Esophagus squamous epithelium (tissue), 5 donors: ENCODE results near the gene GID8. TPM values are rescaled to one million over a fixed set of nuclear protein-coding genes. Genes with fewer than 3 reads are reported as not detected.
"Not testable (repeated sequence)": the region's sequence is repeated elsewhere in the genome, so short reads cannot be mapped to it uniquely, and the experiment has no call there.

Experiments
- DNase-seq: peaks from one replicate; lab custom pipeline; 2025; lab: John Stamatoyannopoulos, UW
- H3K27ac ChIP-seq, 4 donors: fragments of 200-600 bp; sonication (generic); one replicate each; pipeline ENCODE4 v1.5.1; 2016 to 2019; ENCODE audit warnings: mild to moderate bottlenecking in 1 of 4
- H3K27me3 ChIP-seq, 4 donors: fragments of 200-600 bp; sonication (generic); 1 replicate in 3 of 4; 2 replicates in 1 of 4; pipeline versions ENCODE4 v1.5.1 to v1.6.0; 2017 to 2021; ENCODE audit warnings: antibody characterized with exemption in 1 of 4
- H3K36me3 ChIP-seq, 3 donors: fragments of 200-600 bp; sonication (generic); one replicate each; pipeline ENCODE4 v1.5.1; 2016 to 2019
- H3K4me1 ChIP-seq, 3 donors: fragments of 200-600 bp; sonication (generic); one replicate each; pipeline ENCODE4 v1.5.1; 2017 to 2019
- H3K4me3 ChIP-seq, 4 donors: fragments of 200-600 bp; sonication (generic); 1 replicate in 3 of 4; 2 replicates in 1 of 4; pipeline ENCODE4 v1.5.1; 2016 to 2019; ENCODE audit warnings: mild to moderate bottlenecking in 2 of 4, moderate library complexity in 1 of 4
- H3K9me3 ChIP-seq, 3 donors: fragments of 200-600 bp; sonication (generic); one replicate each; pipeline ENCODE4 v1.5.1; 2016 to 2019
- CTCF ChIP-seq, 6 experiments: fragments of 450-650 bp in 4 of 6; fragments of 200-600 bp in 2 of 6; sonication (generic) in 2 of 6; IDR thresholded peaks; one replicate each; pipeline ENCODE4 v1.5.1; 2016 to 2019; ENCODE audit warnings: antibody characterized with exemption in 6 of 6, mild to moderate bottlenecking in 4 of 6, moderate library complexity in 4 of 6
- POLR2A ChIP-seq, 4 donors: fragments of 450-650 bp; IDR thresholded peaks; one replicate each; pipeline ENCODE4 v1.6.1; 2017; ENCODE audit warnings: antibody characterized with exemption in 4 of 4, mild to moderate bottlenecking in 4 of 4, moderate library complexity in 3 of 4
- WGBS, 2 donors: methylation state at CpG; one replicate each; pipeline ENCODE4 v1.1.5; 2018; 5-methylcytosine and 5-hydroxymethylcytosine counted together
- intact Hi-C: fragments of 100-400 bp; cut with DNase I; formaldehyde crosslinking; loops from one replicate; pipeline ENCODE4 v1.15.0; 2022
- total RNA-seq, 4 donors: library from RNA; depleted of rRNA; stranded (reverse); fragments of >200 nt; gene quantifications; one replicate each; pipeline ENCODE4 v1.1.0, GENCODE V29; 2016
- donor health status: DM: yes; HTN: yes; CAD: no.

Gene GID8
- total RNA-seq, 4 donors from 2014 or later: 41.0 to 51.2 (median 44.1) TPM

- H3K36me3 ChIP-seq: no peaks in the 10 kb centered on the region
- intact Hi-C loops: no loop called here
- TF ChIP-seq CTCF (IDR thresholded peaks at IDR 0.05) (no peak), POLR2A (IDR thresholded peaks at IDR 0.05) (no peak)
- H3K4me1 ChIP-seq: peaks cover 13 to 25% (median 22%) of the 10 kb centered on the region in 3 donors
- no peak overlapping the region for H3K27ac ChIP-seq
- 87 to 88% methylated on average over 17 to 30 of the region's 36 CpGs for WGBS, 2 donors
- no peaks in the 10 kb centered on the region for H3K9me3 ChIP-seq
- no peak overlapping the region for H3K4me3 ChIP-seq
- no peak for DNase-seq
- H3K27me3 ChIP-seq: no peaks in the 10 kb centered on the region
Observed at GRCh38 chr20:62957136-62958117, 19.5 kb downstream of the GID8 start.

- Histone ChIP-seq H3K4me3 (no peak overlapping the region), H3K4me1 (peaks cover 2 to 14% (median 11%) of the 10 kb centered on the region in 3 donors), H3K9me3 (no peaks in the 10 kb centered on the region), H3K27ac (no peak overlapping the region), H3K36me3 (no peaks in the 10 kb centered on the region), H3K27me3 (no peaks in the 10 kb centered on the region)
- no peak for TF ChIP-seq POLR2A (IDR thresholded peaks at IDR 0.05)
- no peak for TF ChIP-seq CTCF (IDR thresholded peaks at IDR 0.05)
- WGBS, 2 donors: 66% methylated on average over 3 of the region's 10 CpGs; no CpG with 5 or more reads in 1 of the 2 donors
- intact Hi-C loops: no loop called here
- no peak for DNase-seq
Observed at GRCh38 chr20:62958388-62959100, 20.6 kb downstream of the GID8 start.

- H3K27me3 ChIP-seq: no peaks in the 10 kb centered on the region
- TF ChIP-seq CTCF (IDR thresholded peaks at IDR 0.05): no peak
- no peak for TF ChIP-seq POLR2A (IDR thresholded peaks at IDR 0.05)
- no peak for DNase-seq
- H3K4me3 ChIP-seq: no peak overlapping the region
- peaks cover 0 to 6% (median 3%) of the 10 kb centered on the region in 3 donors for H3K4me1 ChIP-seq
- H3K9me3 ChIP-seq: no peaks in the 10 kb centered on the region
- WGBS, 2 donors: 58 to 70% methylated on average over 2 to 16 of the region's 43 CpGs
- no peak overlapping the region for H3K27ac ChIP-seq
- no peaks in the 10 kb centered on the region for H3K36me3 ChIP-seq
- intact Hi-C loops: no loop called here
Observed at GRCh38 chr20:62959101-62959971, 21.4 kb downstream of the GID8 start.

- Histone ChIP-seq H3K27ac (no peak overlapping the region), H3K9me3 (no peaks in the 10 kb centered on the region), H3K4me1 (no peaks in the 10 kb centered on the region), H3K36me3 (no peaks in the 10 kb centered on the region), H3K4me3 (no peak overlapping the region), H3K27me3 (no peaks in the 10 kb centered on the region)
- DNase-seq: no peak
- no peak for TF ChIP-seq CTCF (IDR thresholded peaks at IDR 0.05)
- no peak for TF ChIP-seq POLR2A (IDR thresholded peaks at IDR 0.05)
- intact Hi-C loops: no loop called here
- 66 to 67% methylated on average over 17 to 18 of the region's 20 CpGs for WGBS, 2 donors
Observed at GRCh38 chr20:62959998-62960436, 22.1 kb downstream of the GID8 start.

- H3K36me3 ChIP-seq, H3K4me1 ChIP-seq, H3K27me3 ChIP-seq, intact Hi-C loops, H3K4me3 ChIP-seq, H3K27ac ChIP-seq, DNase-seq, H3K9me3 ChIP-seq: not testable (repeated sequence)
- WGBS, 2 donors: 63 to 93% methylated on average over 2 to 5 of the region's 31 CpGs
Observed at GRCh38 chr20:62960446-62961309, 22.7 kb downstream of the GID8 start.
